Suprapubic skin (tissue), 4 donors: ENCODE measurements around the gene SF3A2.

Source experiments
- CTCF ChIP-seq, 2 donors: fragments of 200-600 bp in 1 of 2; fragments of 450-650 bp in 1 of 2; sonication (generic) in 1 of 2; IDR thresholded peaks; one replicate each; pipeline ENCODE4 v1.5.1; 2016 to 2019; ENCODE audit warnings: antibody characterized with exemption in 2 of 2, mild to moderate bottlenecking in 1 of 2, moderate library complexity in 1 of 2
- POLR2A ChIP-seq, 2 donors: fragments of 450-650 bp; IDR thresholded peaks; one replicate each; pipeline ENCODE4 v1.6.1; 2017; ENCODE audit warnings: antibody characterized with exemption in 2 of 2, mild to moderate bottlenecking in 2 of 2, moderate library complexity in 2 of 2
- POLR2AphosphoS5 ChIP-seq, 3 donors: sonication (generic); formaldehyde crosslinking; IDR thresholded peaks; one replicate each; pipeline ENCODE4 v1.6.1; 2017; ENCODE audit warnings: antibody characterized with exemption in 3 of 3

- TF ChIP-seq POLR2A (IDR thresholded peaks at IDR 0.05) (no peak), CTCF (IDR thresholded peaks at IDR 0.05) (no peak), POLR2AphosphoS5 (IDR thresholded peaks at IDR 0.05) (no peak)
These were observed 21.3 kb upstream of the SF3A2 start for GRCh38 chr19:2215281-2215751.
